IMR-90 (cell line): ENCODE measurements around the gene PPAN. TPM values are rescaled to one million over a fixed set of nuclear protein-coding genes. Genes with fewer than 3 reads are reported as not detected.
A peak's percentile ranks its signal among the peaks of the same experiment; 100 is the strongest.

ENCODE experiments used
- ATAC-seq: fragments of 200-7000 bp; cut with Tn5 transposase; 2 replicates; pipeline ENCODE4 v1.9.1; 2020; ENCODE audit warnings: low read depth, mild to moderate bottlenecking, moderate library complexity
- BruUV-seq: library from RNA; stranded (reverse); fragments of 400-500 nt; replicated peaks from 2 replicates; lab custom pipeline; 2021; lab: Mats Ljungman, UMichigan
- CTCF ChIA-PET: fragments of 300-600 bp; formaldehyde crosslinking; extraction: SDS; loops from one replicate; lab custom pipeline; 2021; ENCODE audit warnings: antibody characterized with exemption; lab: Yijun Ruan, JAX
- POLR2A ChIA-PET: fragments of 300-600 bp; sonication (Branson Sonifier 250); formaldehyde crosslinking; loops from one replicate; lab custom pipeline; 2022; ENCODE audit warnings: antibody characterized with exemption; ENCODE audit not compliant: unreplicated experiment; lab: Charles Lee
- DNase-seq: peaks from one replicate; pipeline ENCODE4 v3.0.0; 2013
- H2AFZ ChIP-seq: replicated peaks from 2 replicates; pipeline ENCODE3; 2013; ENCODE audit warnings: low read length, mild to moderate bottlenecking; ENCODE audit not compliant: poor library complexity
- H2AK5ac ChIP-seq: 2 replicates; pipeline ENCODE4 v1.6.1; 2013; ENCODE audit warnings: low read depth, low read length, inconsistent platforms
- H2AK9ac ChIP-seq: replicated peaks from 2 replicates; pipeline ENCODE3; 2013; ENCODE audit warnings: mild to moderate bottlenecking, low read depth, low read length, moderate library complexity; ENCODE audit not compliant: poor library complexity
- H2BK120ac ChIP-seq: 2 replicates; pipeline ENCODE4 v1.6.1; 2013; ENCODE audit warnings: low read depth, low read length, inconsistent platforms
- H2BK15ac ChIP-seq: 3 replicates; pipeline ENCODE4 v1.6.1; 2013; ENCODE audit warnings: low read depth, low read length, inconsistent platforms
- H2BK20ac ChIP-seq: 2 replicates; pipeline ENCODE4 v1.6.1; 2013; ENCODE audit warnings: low read depth, mild to moderate bottlenecking, inconsistent platforms, low read length, moderate library complexity
- H2BK5ac ChIP-seq: 2 replicates; pipeline ENCODE4 v1.6.1; 2013; ENCODE audit warnings: mild to moderate bottlenecking, low read depth, low read length, inconsistent platforms; ENCODE audit not compliant: poor library complexity, severe bottlenecking
- H3K14ac ChIP-seq: replicated peaks from 2 replicates; pipeline ENCODE4 v1.6.1; 2013; ENCODE audit warnings: low read depth, low read length, inconsistent platforms
- H3K18ac ChIP-seq: 2 replicates; pipeline ENCODE4 v1.6.1; 2013; ENCODE audit warnings: low read depth, low read length, control low read depth
- H3K23ac ChIP-seq: 2 replicates; pipeline ENCODE4 v1.6.1; 2013; ENCODE audit warnings: low read depth, low read length, inconsistent platforms
- H3K27ac ChIP-seq: 2 replicates; pipeline ENCODE4 v1.5.1; 2013; ENCODE audit warnings: mild to moderate bottlenecking, control low read depth, low read length; ENCODE audit not compliant: insufficient read depth
- H3K27me3 ChIP-seq: 2 replicates; pipeline ENCODE4 v1.6.1; 2013; ENCODE audit warnings: low read length; ENCODE audit not compliant: control insufficient read depth, insufficient read depth
- H3K36me3 ChIP-seq: 2 replicates; pipeline ENCODE4 v1.6.1; 2013; ENCODE audit warnings: low read length, mixed read lengths; ENCODE audit not compliant: control insufficient read depth, insufficient read depth
- H3K4ac ChIP-seq: 2 replicates; pipeline ENCODE4 v1.6.1; 2013; ENCODE audit warnings: low read depth, low read length, inconsistent platforms
- H3K4me1 ChIP-seq: 2 replicates; pipeline ENCODE4 v1.6.1; 2013; ENCODE audit warnings: low read length, mixed read lengths; ENCODE audit not compliant: control insufficient read depth, insufficient read depth
- H3K4me2 ChIP-seq: 2 replicates; pipeline ENCODE4 v1.6.1; 2013; ENCODE audit warnings: low read depth, mild to moderate bottlenecking, control low read depth, low read length, moderate library complexity
- H3K4me3 ChIP-seq: 2 replicates; pipeline ENCODE4 v1.5.1; 2013; ENCODE audit warnings: low read depth, mild to moderate bottlenecking, control low read depth, low read length, moderate library complexity; ENCODE audit not compliant: insufficient read depth
- H3K56ac ChIP-seq: 2 replicates; pipeline ENCODE4 v1.6.1; 2013; ENCODE audit warnings: low read length, inconsistent platforms; ENCODE audit not compliant: insufficient read depth; ENCODE audit errors: extremely low read depth
- H3K79me1 ChIP-seq, 2 experiments: 2 replicates each; pipeline ENCODE4 v1.6.1; 2013; ENCODE audit warnings: low read length in 2 of 2, inconsistent platforms in 1 of 2, low read depth in 1 of 2
- H3K9ac ChIP-seq: 2 replicates; pipeline ENCODE4 v1.6.1; 2013; ENCODE audit warnings: low read depth, low read length, control low read depth
- H3K9me1 ChIP-seq: 2 replicates; pipeline ENCODE4 v1.6.1; 2013; ENCODE audit warnings: low read length, inconsistent platforms; ENCODE audit not compliant: insufficient read depth
- H3K9me3 ChIP-seq: 2 replicates; pipeline ENCODE4 v1.6.1; 2013; ENCODE audit warnings: low read length; ENCODE audit not compliant: control insufficient read depth, insufficient read depth
- H4K20me1 ChIP-seq: 2 replicates; pipeline ENCODE4 v1.6.1; 2013; ENCODE audit warnings: low read length, inconsistent platforms; ENCODE audit not compliant: insufficient read depth
- H4K5ac ChIP-seq: 2 replicates; pipeline ENCODE4 v1.6.1; 2013; ENCODE audit warnings: mild to moderate bottlenecking, low read depth, low read length, control low read depth
- H4K8ac ChIP-seq, 2 experiments: 2 replicates each; pipeline ENCODE4 v1.6.1; 2013; ENCODE audit warnings: low read depth in 2 of 2, low read length in 2 of 2, control low read depth in 1 of 2, inconsistent platforms in 1 of 2
- H4K91ac ChIP-seq: 2 replicates; pipeline ENCODE4 v1.6.1; 2013; ENCODE audit warnings: low read depth, low read length, inconsistent platforms; ENCODE audit not compliant: insufficient read depth
- MAFK ChIP-seq: IDR thresholded peaks from 2 replicates; pipeline ENCODE4 v1.6.1; 2012; ENCODE audit warnings: low read depth, low read length, improper control_type of control experiment
- WGBS, 2 experiments: methylation state at CpG; one replicate each; pipeline versions ENCODE4 v1.1.5 to v1.1.7; 2013; ENCODE audit warnings: missing lambda C conversion rate in 2 of 2; ENCODE audit not compliant: insufficient read length in 1 of 2; ENCODE audit errors: extremely low coverage in 2 of 2; 5-methylcytosine and 5-hydroxymethylcytosine counted together
- dilution Hi-C: fragments of 300-500 bp; cut with HindIII; formaldehyde crosslinking; loops from one replicate; pipeline ENCODE4 v1.14.3; 2018; ENCODE audit warnings: low sequenced_read_pairs; ENCODE audit not compliant: unreplicated experiment
- in situ Hi-C: fragments of 300-500 bp; cut with MboI; formaldehyde crosslinking; loops from 3 replicates; pipeline ENCODE4 v1.14.3; 2019; ENCODE audit warnings: low sequenced_read_pairs, inconsistent platforms, mixed read lengths
- intact Hi-C: fragments of 100-400 bp; cut with micrococcal nuclease; formaldehyde crosslinking; loops from 2 replicates; pipeline ENCODE4 v1.10.0; 2022
- polyA plus RNA-seq, 3 experiments: library from polyadenylated mRNA; depleted of rRNA; stranded (reverse); fragments of >200 nt; gene quantifications; 2 replicates each; pipeline ENCODE4 v1.2.3, GENCODE V29; 2012; ENCODE audit warnings: low replicate concordance in 1 of 3
- total RNA-seq: library from RNA; depleted of rRNA; stranded (reverse); fragments of >200 nt; gene quantifications from 2 replicates; pipeline ENCODE4 v1.2.3, GENCODE V29; 2012

Gene PPAN
- total and polyA plus RNA-seq, 2 of the 4 experiments (the other 2 are of a cell fraction): 24.0 to 41.6 TPM

DNA sequence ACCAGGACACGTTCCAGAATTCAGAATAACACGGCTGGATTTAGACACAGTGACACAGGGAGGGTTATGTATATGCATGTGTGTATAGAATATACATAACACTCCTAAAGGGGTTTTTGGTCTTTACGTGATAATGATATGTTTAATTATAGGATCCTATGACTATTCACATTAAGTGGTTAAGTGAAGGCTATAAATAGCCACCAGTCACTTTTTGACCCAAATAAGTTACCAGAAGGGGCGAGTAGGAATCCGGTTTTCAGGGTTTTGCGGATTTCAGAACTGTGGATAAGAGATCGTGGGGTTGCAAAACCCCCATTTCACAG is 10.6 kb upstream of the PPAN start:
- peaks cover 17% of the 10 kb centered on the region; the same call in 1 of the 2 replicates for H3K36me3 ChIP-seq
- H3K4me1 ChIP-seq: peaks cover 4% of the 10 kb centered on the region
- no peak overlapping the region for H3K23ac ChIP-seq
- H2AFZ ChIP-seq: peak overlapping the region; percentile 87
- H4K5ac ChIP-seq: no peak overlapping the region
- H2AK5ac ChIP-seq: no peak overlapping the region
- in situ Hi-C loops: no loop called here
- dilution Hi-C loops: no loop called here
- no peak for TF ChIP-seq MAFK
- ChIA-PET CTCF (interaction anchor here (1.1 kb wide), 1 partner anchor 165 kb away, joined by 3 read pairs; no protein-coding TSS in a partner anchor), POLR2A (interaction anchor here (0.7 to 1.0 kb wide), 2 partner anchors 95 to 109 kb away, joined by 3 read pairs; no protein-coding TSS in a partner anchor)
- H3K9me3 ChIP-seq: no peaks in the 10 kb centered on the region
- no peak overlapping the region for H3K14ac ChIP-seq
- 50% methylated on average over 1 of the region's 7 CpGs; no CpG with 5 or more reads in 1 of the 2 experiments for WGBS, 2 experiments
- ATAC-seq (no peak), DNase-seq (no peak)
- H3K79me1 ChIP-seq: no peaks in the 10 kb centered on the region
- peak overlapping the region; percentile 74 for H2AK9ac ChIP-seq
- no peaks in the 10 kb centered on the region for H3K27me3 ChIP-seq
- H3K4ac ChIP-seq: no peak overlapping the region
- no peak overlapping the region for H2BK15ac ChIP-seq
- no peak overlapping the region for H3K18ac ChIP-seq
- peak overlapping the region; percentile 18; the same call in 1 of the 2 replicates for H3K4me3 ChIP-seq
- H3K4me2 ChIP-seq: peak overlapping the region; percentile 80
- peak overlapping the region in 1 of 2 experiments; percentile 43; a peak in 1 of 4 replicates for H4K8ac ChIP-seq
- peak overlapping the region; percentile 14 for H2BK5ac ChIP-seq
- H3K9me1 ChIP-seq: no peaks in the 10 kb centered on the region
- peak overlapping the region; percentile 2; the same call in 1 of the 2 replicates for H3K27ac ChIP-seq
- no peak overlapping the region for H2BK120ac ChIP-seq
- no peak overlapping the region for H3K56ac ChIP-seq
- H3K9ac ChIP-seq: no peak overlapping the region
- BruUV-seq: no TSS peak
- H2BK20ac ChIP-seq: no peak overlapping the region
- intact Hi-C loops: loop anchor here (5.0 kb wide), 1 partner anchor 163 kb away; no protein-coding TSS in a partner anchor
- no peak overlapping the region for H4K91ac ChIP-seq
- H4K20me1 ChIP-seq: no peaks in the 10 kb centered on the region
